BJ (cell line): Measurements from ENCODE around the gene HEATR5A. TPM values are rescaled to one million over a fixed set of nuclear protein-coding genes. Genes with fewer than 3 reads are reported as not detected.

ENCODE experiments used
- CTCF ChIA-PET: fragments of 350-600 bp; formaldehyde crosslinking; extraction: SDS; loops from one replicate; lab custom pipeline; 2021; ENCODE audit warnings: antibody characterized with exemption, inconsistent platforms; lab: Yijun Ruan, JAX
- POLR2A ChIA-PET: fragments of 300-600 bp; sonication (Branson Sonifier 250); formaldehyde crosslinking; extraction: SDS; loops from one replicate; lab custom pipeline; 2021; ENCODE audit warnings: antibody characterized with exemption; lab: Charles Lee
- DNase-seq: peaks from one replicate; pipeline ENCODE4 v3.0.0-alpha.2; 2011; ENCODE audit warnings: low read depth
- H3K27me3 ChIP-seq: 2 replicates; pipeline ENCODE4 v1.6.0; 2011; ENCODE audit warnings: low read length; ENCODE audit not compliant: control insufficient read depth, insufficient read depth
- H3K36me3 ChIP-seq: 2 replicates; pipeline ENCODE4 v1.5.1; 2011; ENCODE audit warnings: low read length; ENCODE audit not compliant: control insufficient read depth, insufficient read depth
- H3K4me3 ChIP-seq: 2 replicates; pipeline ENCODE4 v1.5.1; 2011; ENCODE audit warnings: low read depth, mild to moderate bottlenecking, control low read depth, low read length
- CTCF ChIP-seq: IDR thresholded peaks from 2 replicates; pipeline ENCODE4 v1.5.1; 2011; ENCODE audit warnings: low read depth, mild to moderate bottlenecking, control low read depth, inconsistent platforms, low read length, moderate library complexity; ENCODE audit not compliant: insufficient read depth
- polyA plus RNA-seq: library from polyadenylated mRNA; depleted of rRNA; stranded (reverse); fragments of >200 nt; gene quantifications from 2 replicates; pipeline ENCODE4 v1.2.3, GENCODE V29; 2011

Gene HEATR5A
- polyA plus RNA-seq, 1 experiment = 34.3 TPM

GRCh38 chr14:31266437-31267331 lies 153.7 kb downstream of the HEATR5A start:
- ChIA-PET CTCF (no interaction called here), POLR2A (no interaction called here)
- no peak for DNase-seq
- Histone ChIP-seq H3K4me3 (no peak overlapping the region), H3K36me3 (no peaks in the 10 kb centered on the region), H3K27me3 (no peaks in the 10 kb centered on the region)
- no peak for TF ChIP-seq CTCF

GRCh38 chr14:31265701-31266398 lies 154.5 kb downstream of the HEATR5A start:
- no peak for DNase-seq
- no peaks in the 10 kb centered on the region for H3K36me3 ChIP-seq
- ChIA-PET POLR2A (no interaction called here), CTCF (interaction anchor here (1.1 kb wide), 1 partner anchor 58 kb away, joined by 4 read pairs; the partner anchor contains the start of gene HECTD1)
- no peak for TF ChIP-seq CTCF
- no peaks in the 10 kb centered on the region for H3K27me3 ChIP-seq
- H3K4me3 ChIP-seq = no peak overlapping the region

GRCh38 chr14:31263485-31264133 lies 156.7 kb downstream of the HEATR5A start:
- Histone ChIP-seq H3K27me3 (no peaks in the 10 kb centered on the region), H3K4me3 (no peak overlapping the region), H3K36me3 (no peaks in the 10 kb centered on the region)
- ChIA-PET POLR2A (no interaction called here), CTCF (interaction anchor here (0.7 to 1.5 kb wide), 3 partner anchors 10 to 56 kb away, joined by 3 to 10 read pairs (median 3); partner anchors contain the start of gene HECTD1)
- DNase-seq = peak; percentile 100
- no peak for TF ChIP-seq CTCF

- no peak overlapping the region for H3K4me3 ChIP-seq
- ChIA-PET CTCF (interaction anchor here (0.6 to 1.0 kb wide), 3 partner anchors 12 to 55 kb away, joined by 3 read pairs; no protein-coding TSS in a partner anchor), POLR2A (no interaction called here)
- H3K36me3 ChIP-seq = no peaks in the 10 kb centered on the region
- DNase-seq = no peak
- no peak for TF ChIP-seq CTCF
- no peaks in the 10 kb centered on the region for H3K27me3 ChIP-seq
Measured at GRCh38 chr14:31261859-31262731, 158.3 kb downstream of the HEATR5A start.
